SK-MEL-5 (cell line): ENCODE measurements around the gene DHX57. TPM values are rescaled to one million over a fixed set of nuclear protein-coding genes. Genes with fewer than 3 reads are reported as not detected.
"Not testable (repeated sequence)": the region's sequence is repeated elsewhere in the genome, so short reads cannot be mapped to it uniquely, and the experiment has no call there.

Experiments used
- DNase-seq: peaks from one replicate; pipeline ENCODE4 v3.0.0-alpha.2; 2016; ENCODE audit warnings: low read depth, low spot score
- in situ Hi-C: cut with HindIII; loops from 2 replicates; pipeline ENCODE4 v1.10.0; 2016; ENCODE audit warnings: low sequenced_read_pairs, high pct_unique_total_duplicates, low pct_unique_long_range_greater_than_20kb
- total RNA-seq: library from RNA; depleted of rRNA; stranded (reverse); fragments of >200 nt; shearing (Covaris generic); gene quantifications from 2 replicates; pipeline ENCODE4 v1.2.3, GENCODE V29; 2014

The DHX57 gene
- total RNA-seq, 1 experiment from 2014 or later: 13.1 TPM

GRCh38 chr2:38775921-38776225, 99.9 kb downstream of the DHX57 start:
- DNase-seq: no peak
- in situ Hi-C loops: no loop called here

- in situ Hi-C loops: no loop called here
- DNase-seq: no peak
These were observed 100.4 kb downstream of the DHX57 start for GRCh38 chr2:38775097-38775920.

- DNase-seq: no peak
- in situ Hi-C loops: no loop called here
These were observed 104.1 kb downstream of the DHX57 start for GRCh38 chr2:38771632-38772031.

- in situ Hi-C loops: no loop called here
- DNase-seq: no peak
These were observed 110.2 kb downstream of the DHX57 start for GRCh38 chr2:38765551-38765950.

- no peak for DNase-seq
- in situ Hi-C loops: no loop called here
These were observed 110.6 kb downstream of the DHX57 start for GRCh38 chr2:38765149-38765548.

GRCh38 chr2:38763728-38764127, 112.0 kb downstream of the DHX57 start:
- in situ Hi-C loops: no loop called here
- DNase-seq: no peak

- no peak for DNase-seq
- in situ Hi-C loops: no loop called here
These were observed 112.5 kb downstream of the DHX57 start for GRCh38 chr2:38763228-38763627.

GRCh38 chr2:38755891-38756290, 119.8 kb downstream of the DHX57 start:
- in situ Hi-C loops, DNase-seq: not testable (repeated sequence)

- in situ Hi-C loops: no loop called here
- DNase-seq: no peak
These were observed 121.2 kb downstream of the DHX57 start for GRCh38 chr2:38754506-38754905.

- in situ Hi-C loops: no loop called here
- peak; percentile 79 for DNase-seq
These were observed 121.7 kb downstream of the DHX57 start for GRCh38 chr2:38754049-38754448.

- DNase-seq: peak; percentile 54
These were observed 123.9 kb downstream of the DHX57 start for GRCh38 chr2:38751596-38752410.

GRCh38 chr2:38750891-38751595, 124.7 kb downstream of the DHX57 start, which contains the start of gene SRSF7:
Gene SRSF7, minus strand, starts transcription at chr2:38751361. Its CDS starts 105 bp downstream, at chr2:38751256.
- in situ Hi-C loops: no loop called here
- DNase-seq: peak; percentile 99

More at GRCh38 chr2:38751596-38752410, 123.9 kb downstream of the DHX57 start:
- in situ Hi-C loops: no loop called here

GRCh38 chr2:38750011-38750890, 125.5 kb downstream of the DHX57 start:
- DNase-seq: peak; percentile 56

GRCh38 chr2:38748943-38749804, 126.6 kb downstream of the DHX57 start:
- in situ Hi-C loops: loop anchor here (25.0 kb wide), 1 partner anchor 187 kb away; no protein-coding TSS in a partner anchor
- no peak for DNase-seq

More at GRCh38 chr2:38750011-38750890, 125.5 kb downstream of the DHX57 start:
- in situ Hi-C loops: no loop called here

- in situ Hi-C loops: loop anchor here (25.0 kb wide), 1 partner anchor 186 kb away; no protein-coding TSS in a partner anchor
- DNase-seq: no peak
These were observed 127.3 kb downstream of the DHX57 start for GRCh38 chr2:38748391-38748790.

GRCh38 chr2:38747819-38748218, 127.9 kb downstream of the DHX57 start:
- in situ Hi-C loops: loop anchor here (25.0 kb wide), 1 partner anchor 186 kb away; no protein-coding TSS in a partner anchor
- no peak for DNase-seq
